Astrocyte (in vitro differentiated cells and primary cell): Measurements from ENCODE around the gene TRIM39. TPM values are rescaled to one million over a fixed set of nuclear protein-coding genes. Genes with fewer than 3 reads are reported as not detected.

Source experiments
- DNase-seq: peaks from one replicate; pipeline ENCODE4 v3.0.0-alpha.2; 2010; ENCODE audit warnings: low read depth
- FAIRE-seq: peaks from 2 replicates; lab custom pipeline; 2011; peaks lifted over from hg19 to GRCh38; lab: Jason Lieb, UNC
- H2AFZ ChIP-seq: 2 replicates; pipeline ENCODE4 v1.6.0; 2012; ENCODE audit warnings: low read depth, low read length, inconsistent platforms
- H3K27ac ChIP-seq: 2 replicates; pipeline ENCODE4 v1.5.1; 2011; ENCODE audit warnings: low read depth, low read length, inconsistent platforms
- H3K27me3 ChIP-seq: 2 replicates; pipeline ENCODE4 v1.6.0; 2011; ENCODE audit warnings: low read length, inconsistent platforms; ENCODE audit not compliant: insufficient read depth
- H3K36me3 ChIP-seq: 2 replicates; pipeline ENCODE4 v1.5.1; 2011; ENCODE audit warnings: low read length, inconsistent platforms; ENCODE audit not compliant: insufficient read depth
- H3K4me1 ChIP-seq: 2 replicates; pipeline ENCODE4 v1.5.1; 2011; ENCODE audit warnings: low read length, inconsistent platforms; ENCODE audit not compliant: insufficient read depth
- H3K4me2 ChIP-seq: 2 replicates; pipeline ENCODE4 v1.6.0; 2012; ENCODE audit warnings: low read length, inconsistent platforms
- H3K4me3 ChIP-seq: 2 replicates; pipeline ENCODE4 v1.5.1; 2011; ENCODE audit warnings: low read depth, mild to moderate bottlenecking, low read length, inconsistent platforms; ENCODE audit not compliant: insufficient read depth
- H3K79me2 ChIP-seq: 2 replicates; pipeline ENCODE4 v1.6.0; 2012; ENCODE audit warnings: mild to moderate bottlenecking, low read length, inconsistent platforms; ENCODE audit not compliant: insufficient read depth
- H3K9ac ChIP-seq: 2 replicates; pipeline ENCODE4 v1.6.0; 2012; ENCODE audit warnings: mild to moderate bottlenecking, low read length, inconsistent platforms
- H3K9me3 ChIP-seq: 2 replicates; pipeline ENCODE4 v1.5.1; 2012; ENCODE audit warnings: low read depth, mild to moderate bottlenecking, low read length, inconsistent platforms; ENCODE audit not compliant: insufficient read depth
- H4K20me1 ChIP-seq: 2 replicates; pipeline ENCODE4 v1.6.0; 2012; ENCODE audit warnings: low read length, inconsistent platforms; ENCODE audit not compliant: insufficient read depth
- H3K27ac Mint-ChIP-seq: one replicate; pipeline ENCODE4 v1.8.0; 2021; ENCODE audit warnings: mild to moderate bottlenecking, mixed read lengths; ENCODE audit not compliant: unreplicated experiment
- H3K27me3 Mint-ChIP-seq: one replicate; pipeline ENCODE4 v1.8.0; 2021; ENCODE audit warnings: low read depth, mixed read lengths; ENCODE audit not compliant: unreplicated experiment
- H3K36me3 Mint-ChIP-seq: one replicate; pipeline ENCODE4 v1.8.0; 2021; ENCODE audit warnings: low read depth, mixed read lengths; ENCODE audit not compliant: unreplicated experiment
- H3K4me1 Mint-ChIP-seq: one replicate; pipeline ENCODE4 v1.8.0; 2021; ENCODE audit warnings: low read depth, mixed read lengths; ENCODE audit not compliant: unreplicated experiment
- H3K4me3 Mint-ChIP-seq: one replicate; pipeline ENCODE4 v1.8.0; 2021; ENCODE audit warnings: mild to moderate bottlenecking, moderate library complexity, mixed read lengths; ENCODE audit not compliant: unreplicated experiment
- H3K9me3 Mint-ChIP-seq: one replicate; pipeline ENCODE4 v1.8.0; 2021; ENCODE audit warnings: mild to moderate bottlenecking, mixed read lengths; ENCODE audit not compliant: unreplicated experiment
- CTCF ChIP-seq: IDR thresholded peaks from 2 replicates; pipeline ENCODE4 v1.5.1; 2011; ENCODE audit warnings: low read depth, mild to moderate bottlenecking, inconsistent platforms, low read length, moderate library complexity; ENCODE audit not compliant: insufficient read depth
- EZH2 ChIP-seq: IDR thresholded peaks from 2 replicates; pipeline ENCODE4 v1.6.1; 2012; ENCODE audit warnings: mild to moderate bottlenecking, low read length, inconsistent platforms; ENCODE audit not compliant: insufficient read depth
- total RNA-seq: library from RNA; stranded (reverse); gene quantifications from 2 replicates; pipeline ENCODE4 v1.2.1, GENCODE V29; 2021

The TRIM39 gene
- total RNA-seq, 1 donor from 2014 or later, result 20.7 TPM

- Histone ChIP-seq H3K36me3 (no peaks in the 10 kb centered on the region), H3K27me3 (peaks cover 27% of the 10 kb centered on the region), H3K79me2 (no peaks in the 10 kb centered on the region), H4K20me1 (no peaks in the 10 kb centered on the region), H3K9ac (no peak overlapping the region), H3K9me3 (no peaks in the 10 kb centered on the region), H3K4me2 (no peak overlapping the region), H3K4me1 (no peaks in the 10 kb centered on the region), H2AFZ (no peak overlapping the region), H3K4me3 (no peak overlapping the region), H3K27ac (no peak overlapping the region)
- no peaks in the 10 kb centered on the region for H3K9me3 Mint-ChIP-seq
- DNase-seq, result peak; percentile 5
- TF ChIP-seq EZH2 (no peak), CTCF (no peak)
- no peak for FAIRE-seq
- no peaks in the 10 kb centered on the region for H3K36me3 Mint-ChIP-seq
- no peaks in the 10 kb centered on the region for H3K4me1 Mint-ChIP-seq
- peaks cover 68% of the 10 kb centered on the region for H3K27me3 Mint-ChIP-seq
- no peak overlapping the region for H3K27ac Mint-ChIP-seq
- H3K4me3 Mint-ChIP-seq, result no peak overlapping the region
Observed at GRCh38 chr6:30378290-30378937, 51.7 kb downstream of the TRIM39 start.

- H3K4me1 ChIP-seq, result no peaks in the 10 kb centered on the region
- TF ChIP-seq CTCF (no peak), EZH2 (no peak)
- H3K36me3 Mint-ChIP-seq, result no peaks in the 10 kb centered on the region
- no peak overlapping the region for H3K4me2 ChIP-seq
- H3K27me3 ChIP-seq, result peaks cover 21% of the 10 kb centered on the region
- H3K4me3 ChIP-seq, result no peak overlapping the region
- no peak overlapping the region for H2AFZ ChIP-seq
- no peak overlapping the region for H3K9ac ChIP-seq
- H3K27me3 Mint-ChIP-seq, result peaks cover 65% of the 10 kb centered on the region
- FAIRE-seq, result no peak
- H3K4me1 Mint-ChIP-seq, result no peaks in the 10 kb centered on the region
- H3K9me3 Mint-ChIP-seq, result no peaks in the 10 kb centered on the region
- no peak overlapping the region for H3K27ac ChIP-seq
- no peaks in the 10 kb centered on the region for H4K20me1 ChIP-seq
- H3K79me2 ChIP-seq, result no peaks in the 10 kb centered on the region
- DNase-seq, result no peak
- no peaks in the 10 kb centered on the region for H3K36me3 ChIP-seq
- no peaks in the 10 kb centered on the region for H3K9me3 ChIP-seq
- no peak overlapping the region for H3K4me3 Mint-ChIP-seq
- H3K27ac Mint-ChIP-seq, result no peak overlapping the region
Observed at GRCh38 chr6:30380464-30380863, 53.7 kb downstream of the TRIM39 start.

GRCh38 chr6:30386166-30386565 is 59.4 kb downstream of the TRIM39 start:
- Histone ChIP-seq H3K4me3 (no peak overlapping the region), H3K9me3 (no peaks in the 10 kb centered on the region), H3K4me1 (no peaks in the 10 kb centered on the region), H2AFZ (no peak overlapping the region), H3K36me3 (no peaks in the 10 kb centered on the region), H3K27me3 (peaks cover 18% of the 10 kb centered on the region), H4K20me1 (no peaks in the 10 kb centered on the region), H3K4me2 (no peak overlapping the region), H3K27ac (no peak overlapping the region), H3K79me2 (no peaks in the 10 kb centered on the region), H3K9ac (no peak overlapping the region)
- H3K9me3 Mint-ChIP-seq, result no peaks in the 10 kb centered on the region
- H3K36me3 Mint-ChIP-seq, result no peaks in the 10 kb centered on the region
- H3K4me3 Mint-ChIP-seq, result no peak overlapping the region
- no peak overlapping the region for H3K27ac Mint-ChIP-seq
- peaks cover 72% of the 10 kb centered on the region for H3K27me3 Mint-ChIP-seq
- TF ChIP-seq EZH2 (no peak), CTCF (no peak)
- FAIRE-seq, result no peak
- H3K4me1 Mint-ChIP-seq, result no peaks in the 10 kb centered on the region
- no peak for DNase-seq
